COLO829 (cell line): Measurements from ENCODE around the gene ANO1.

Experiments used
- DNase-seq: peaks from one replicate; pipeline ENCODE4 v3.0.0; 2012; ENCODE audit warnings: low spot score

The ANO1 gene

GRCh38 chr11:70138403-70138802, 60.3 kb downstream of the ANO1 start:
- no peak for DNase-seq

DNA sequence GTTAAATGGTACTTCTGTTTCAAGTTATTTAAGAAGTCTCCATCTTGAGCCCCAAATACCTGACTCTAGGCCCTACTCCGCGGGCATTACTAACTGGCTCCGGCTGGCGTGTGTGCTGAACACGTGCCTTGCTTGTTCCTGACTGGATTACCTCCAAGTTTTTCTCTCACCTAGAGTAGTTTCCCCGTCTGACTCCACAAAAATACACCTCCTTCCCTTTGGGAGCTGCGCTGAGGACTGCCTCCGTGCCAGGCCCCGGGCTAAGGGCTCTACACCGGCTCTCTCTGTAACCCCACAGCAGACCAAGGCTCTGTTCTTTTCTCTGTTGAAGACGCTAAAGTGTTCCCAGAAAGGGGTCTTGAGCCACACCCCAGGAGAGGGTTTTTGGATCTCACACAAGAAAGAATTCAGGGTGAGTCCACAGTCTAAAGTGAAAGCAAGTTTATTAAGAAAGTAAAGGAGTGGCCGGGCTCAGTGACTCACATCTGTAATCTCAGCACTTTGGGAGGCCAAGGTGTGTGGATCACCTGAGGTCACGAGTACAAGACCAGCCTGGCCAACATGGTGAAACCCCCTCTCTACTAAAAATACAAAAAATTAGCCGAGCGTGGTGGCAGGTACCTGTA, 61.8 kb downstream of the ANO1 start:
- DNase-seq = no peak

- no peak for DNase-seq
Measured at GRCh38 chr11:70140711-70141485, 62.8 kb downstream of the ANO1 start.

DNA sequence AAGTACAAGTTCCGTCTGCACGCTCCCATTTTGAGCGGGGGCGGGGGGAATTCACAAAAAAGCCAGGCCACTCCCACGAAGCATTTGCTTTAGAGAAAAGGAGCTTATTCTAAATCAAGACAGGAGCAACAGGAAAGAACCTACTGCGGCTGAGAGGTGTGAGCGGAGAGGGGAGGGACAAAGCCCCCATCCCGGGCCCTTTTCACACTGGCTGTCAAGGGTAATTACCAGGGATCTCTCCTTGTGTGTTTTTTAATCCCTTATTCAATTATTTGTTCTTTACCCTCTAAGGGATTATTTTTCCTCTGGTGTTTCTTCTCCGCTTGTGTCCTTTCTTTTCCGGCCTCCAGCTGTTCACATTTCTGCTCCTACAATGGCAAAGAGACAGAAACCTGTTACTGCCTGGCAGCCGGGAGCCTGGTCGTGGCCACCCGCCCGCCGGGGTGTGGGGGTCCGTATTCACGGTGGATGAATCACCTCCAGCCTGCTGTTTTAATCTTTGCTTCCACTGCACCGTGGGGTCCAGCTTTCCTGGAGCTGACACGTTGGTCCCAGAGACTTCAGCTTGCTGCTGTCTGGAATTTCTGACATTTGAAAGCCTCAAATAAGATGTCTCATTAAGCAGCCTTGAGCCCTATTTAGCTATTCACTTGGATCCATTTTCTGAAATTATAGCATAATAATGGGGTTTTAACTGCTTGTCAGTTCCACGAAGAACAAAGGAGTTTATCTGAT, 63.5 kb downstream of the ANO1 start:
- DNase-seq = no peak

- DNase-seq = no peak
Measured at GRCh38 chr11:70142221-70142875, 64.2 kb downstream of the ANO1 start.

GRCh38 chr11:70144262-70144661, 66.1 kb downstream of the ANO1 start:
- DNase-seq = no peak

DNA sequence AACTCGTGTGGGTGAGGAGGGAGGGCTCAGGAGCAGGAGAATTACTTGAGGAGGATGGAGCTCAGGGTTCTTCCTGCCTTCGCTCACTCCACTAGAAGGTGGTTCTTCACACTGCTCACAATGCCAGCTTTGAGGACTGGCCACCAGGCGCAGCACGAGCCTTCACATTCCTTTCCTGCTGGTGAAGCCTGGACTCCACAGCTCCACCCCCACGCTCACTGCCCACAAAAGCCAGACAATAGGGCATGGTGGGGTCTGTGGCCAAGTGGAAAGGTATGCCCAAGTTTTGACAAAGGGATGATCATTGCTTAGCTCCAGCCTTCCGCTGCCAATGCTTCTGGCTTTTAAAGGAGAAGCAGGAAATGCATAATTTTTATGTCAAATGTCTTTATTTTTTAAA, 67.0 kb downstream of the ANO1 start:
- DNase-seq = peak; percentile 53

DNA sequence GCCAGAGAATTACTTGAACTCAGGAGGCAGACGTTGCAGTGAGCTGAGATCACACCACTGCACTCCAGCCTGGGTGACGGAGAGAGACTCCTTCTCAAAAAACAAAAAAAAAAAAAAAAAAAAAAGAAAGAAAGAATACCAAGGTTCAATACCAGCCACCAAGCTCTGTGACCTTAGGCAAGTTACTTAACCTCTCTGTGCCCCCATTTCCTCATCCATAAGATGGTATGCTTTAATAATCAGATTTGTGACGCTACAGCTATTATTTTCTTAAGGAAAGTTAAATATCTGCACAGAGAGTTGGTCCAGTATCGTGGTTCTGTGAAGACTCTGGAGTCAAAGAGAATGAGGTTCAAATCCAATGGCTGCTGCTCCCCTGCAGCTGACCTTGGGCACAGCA, 67.7 kb downstream of the ANO1 start:
- DNase-seq = no peak

GRCh38 chr11:70146299-70146698, 68.2 kb downstream of the ANO1 start:
- no peak for DNase-seq

DNA sequence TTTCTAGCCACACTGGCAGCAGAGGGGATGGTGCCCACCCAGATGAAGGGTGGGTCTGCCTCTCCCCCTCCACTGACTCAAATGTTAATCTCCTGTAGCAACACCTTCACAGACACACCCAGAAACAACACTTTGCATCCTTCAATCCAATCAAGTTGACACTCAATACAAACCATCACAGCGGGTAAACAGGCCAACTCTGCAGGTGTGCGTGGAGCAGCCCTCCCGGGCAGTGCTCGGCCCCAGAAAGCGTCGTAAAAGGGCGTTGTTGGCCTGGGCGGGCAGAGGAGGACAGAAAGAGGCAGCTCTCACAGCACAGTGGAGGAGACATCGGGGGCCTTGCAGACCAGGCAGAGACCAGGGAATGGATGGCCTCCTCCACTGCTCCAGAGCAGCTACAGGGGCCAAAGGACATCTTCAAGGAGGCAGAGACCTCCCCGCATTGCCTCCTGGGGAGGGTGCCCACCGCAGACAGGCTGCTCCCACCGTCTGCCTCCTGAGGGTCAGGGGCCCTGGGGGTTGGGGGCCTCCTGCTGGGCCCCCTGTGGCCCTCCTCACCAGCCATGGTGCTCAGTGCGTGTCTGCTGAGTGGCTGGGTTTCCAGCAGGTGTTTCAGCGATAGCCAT, 68.9 kb downstream of the ANO1 start:
- DNase-seq = no peak

DNA sequence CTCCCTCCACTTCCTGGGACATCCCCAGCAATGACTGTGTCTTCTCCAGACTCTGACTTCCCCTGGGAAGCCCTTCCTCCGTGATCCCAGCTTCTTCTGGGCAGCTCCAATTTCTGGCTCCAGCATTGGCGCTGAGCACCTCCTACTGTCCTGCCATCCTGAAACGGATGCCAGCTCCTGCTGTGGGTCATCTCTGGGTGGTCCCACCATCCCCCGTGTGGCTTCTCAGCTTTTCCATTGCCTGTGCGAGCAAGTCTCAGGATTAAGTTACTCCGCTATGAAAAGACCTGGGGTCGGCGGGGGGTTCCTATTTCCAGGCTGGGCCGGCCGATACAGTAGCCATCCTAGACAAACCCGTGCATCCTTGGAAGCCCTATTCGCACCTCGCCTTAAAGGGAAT, 69.6 kb downstream of the ANO1 start:
- DNase-seq = no peak

DNA sequence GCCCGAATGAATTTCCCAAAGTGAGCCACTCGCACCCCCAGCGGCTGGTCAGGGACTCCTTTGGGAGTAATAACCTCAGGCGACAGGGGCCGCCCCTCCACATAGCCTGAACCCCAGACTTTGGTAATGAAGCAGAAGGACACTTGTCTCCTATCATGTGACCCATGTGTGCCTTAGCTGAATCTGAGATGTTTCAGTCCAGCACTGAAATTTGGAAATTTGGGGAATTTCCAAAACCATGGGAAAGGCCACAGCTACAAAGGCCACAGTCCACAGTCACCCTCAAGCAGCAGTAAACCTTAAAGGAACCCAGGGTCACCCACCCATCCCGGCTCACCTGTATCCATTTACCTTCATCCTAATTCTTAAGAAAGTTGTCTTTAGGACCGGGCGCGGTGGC, 73.6 kb downstream of the ANO1 start:
- no peak for DNase-seq

DNA sequence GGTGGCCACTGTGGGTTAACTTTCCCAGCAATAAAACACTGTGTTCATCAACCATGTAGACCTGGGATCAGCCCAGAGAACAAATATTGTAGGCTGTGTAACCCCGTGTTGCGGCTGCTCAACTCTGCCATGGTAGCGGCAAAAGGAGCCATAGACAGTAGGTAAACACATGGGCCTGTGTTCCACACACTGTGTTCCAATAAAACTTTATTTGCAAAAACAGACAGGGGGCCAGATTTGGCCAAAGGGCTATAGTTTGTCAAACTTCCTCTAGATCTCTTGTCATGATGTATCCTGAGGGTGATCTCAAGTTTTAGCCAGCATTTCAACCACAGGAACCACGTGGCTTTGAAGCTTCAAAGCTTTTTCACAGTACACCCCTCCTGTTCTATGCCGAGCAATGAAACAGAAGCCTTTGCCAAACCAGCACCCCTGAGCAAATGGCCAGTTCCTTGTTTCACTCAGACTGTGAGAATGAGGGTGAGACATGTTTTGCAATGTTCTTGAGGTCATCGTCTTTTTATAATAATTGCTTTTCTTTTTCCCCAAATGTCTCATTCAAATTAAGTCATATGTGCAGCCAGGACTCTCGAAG, 75.1 kb downstream of the ANO1 start:
- no peak for DNase-seq

GRCh38 chr11:70155386-70155785, 77.3 kb downstream of the ANO1 start:
- no peak for DNase-seq

DNA sequence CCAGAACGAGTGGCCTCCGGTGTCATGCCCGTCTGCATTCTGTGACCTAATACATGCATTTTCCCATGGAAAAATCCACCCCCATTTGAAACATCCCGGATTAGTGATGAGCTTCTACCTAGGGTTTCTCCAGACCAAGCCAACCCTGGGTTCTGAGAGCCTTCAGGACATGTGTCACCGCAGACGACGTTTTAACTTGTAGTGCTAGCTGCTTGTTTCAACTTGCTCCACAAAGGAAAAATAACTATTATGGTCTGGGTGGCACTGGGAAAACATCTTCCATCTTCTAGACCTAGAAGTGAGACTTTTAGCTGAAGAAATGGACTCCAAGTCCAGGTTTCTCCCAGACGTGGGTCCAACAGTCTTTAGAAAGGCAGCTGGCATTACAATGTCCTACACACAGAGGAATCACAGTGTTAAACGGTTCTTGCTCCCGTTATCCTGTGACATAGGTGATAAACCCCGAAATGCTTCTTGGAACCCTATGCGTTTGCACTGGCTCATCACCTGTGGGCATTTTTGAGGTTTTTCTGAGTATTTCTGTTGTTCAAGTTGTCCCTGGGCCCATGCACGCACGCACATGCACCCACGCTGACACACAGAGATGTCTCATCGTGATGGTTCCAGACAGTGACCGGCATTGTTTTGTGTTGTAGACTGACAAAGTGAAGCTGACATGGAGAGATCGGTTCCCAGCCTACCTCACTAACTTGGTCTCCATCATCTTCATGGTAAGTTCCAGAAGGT, 78.3 kb downstream of the ANO1 start:
- DNase-seq = no peak

GRCh38 chr11:70158201-70158600, 80.1 kb downstream of the ANO1 start:
- no peak for DNase-seq

DNA sequence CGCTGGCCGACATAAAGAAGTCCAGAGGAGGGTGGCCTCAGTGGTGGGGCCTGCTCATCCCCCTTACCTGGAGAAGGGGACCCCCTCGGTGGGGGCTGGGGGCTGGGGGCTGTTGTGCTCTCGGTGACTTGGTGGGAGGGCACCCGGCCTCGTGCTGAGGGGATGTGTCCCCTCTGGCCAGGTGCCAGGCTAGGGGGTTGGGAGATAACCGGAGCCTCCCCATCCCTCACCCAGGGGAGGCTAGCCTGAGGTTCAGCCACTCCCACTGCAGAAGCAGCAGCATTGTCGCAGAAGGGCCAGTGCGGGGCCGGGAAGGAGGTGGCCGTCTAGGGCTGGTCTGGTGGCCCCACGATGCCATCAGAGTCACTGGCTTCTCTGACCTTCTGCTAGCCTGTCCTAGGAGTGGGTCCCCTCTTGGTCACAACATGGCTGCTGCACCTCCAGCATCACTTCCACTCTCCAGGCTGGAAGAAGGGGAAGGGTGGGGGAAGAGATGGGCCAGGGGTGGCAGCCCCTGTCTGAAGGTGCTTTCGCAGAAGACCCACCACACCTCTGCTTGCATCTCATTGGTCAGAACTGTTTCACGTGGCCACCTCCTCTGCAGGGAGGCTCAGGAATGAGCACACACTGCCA, 80.8 kb downstream of the ANO1 start:
- DNase-seq = no peak

GRCh38 chr11:70159627-70160570, 81.8 kb downstream of the ANO1 start:
- DNase-seq = no peak

- DNase-seq = no peak
Measured at GRCh38 chr11:70161043-70161625, 83.0 kb downstream of the ANO1 start.
